H9 (cell line): ENCODE results near the gene CEMIP. TPM values are rescaled to one million over a fixed set of nuclear protein-coding genes. Genes with fewer than 3 reads are reported as not detected.

Experiments used
- DNase-seq: peaks from one replicate; pipeline ENCODE4 v3.0.0-alpha.2; 2017
- H2AFZ ChIP-seq: one replicate; pipeline ENCODE4 v1.6.1; 2013; ENCODE audit warnings: mild to moderate bottlenecking, low read length, control low read depth, moderate library complexity
- H2AK5ac ChIP-seq: 2 replicates; pipeline ENCODE4 v1.6.1; 2013; ENCODE audit warnings: low read length, control low read depth, mixed read lengths; ENCODE audit not compliant: insufficient read length
- H2BK120ac ChIP-seq: one replicate; pipeline ENCODE4 v1.6.1; 2013; ENCODE audit warnings: low read depth, mild to moderate bottlenecking, low read length, control low read depth, inconsistent platforms; ENCODE audit not compliant: poor library complexity, severe bottlenecking
- H2BK12ac ChIP-seq: 2 replicates; pipeline ENCODE4 v1.6.1; 2013; ENCODE audit warnings: low read length, control low read depth, mixed read lengths, low read depth; ENCODE audit not compliant: insufficient read length
- H2BK15ac ChIP-seq: 2 replicates; pipeline ENCODE4 v1.6.1; 2013; ENCODE audit warnings: low read depth, low read length, control low read depth
- H2BK20ac ChIP-seq: one replicate; pipeline ENCODE4 v1.6.1; 2013; ENCODE audit warnings: low read depth, mild to moderate bottlenecking, low read length, control low read depth, inconsistent platforms; ENCODE audit not compliant: poor library complexity, severe bottlenecking
- H2BK5ac ChIP-seq: 2 replicates; pipeline ENCODE4 v1.6.1; 2013; ENCODE audit warnings: low read length, control low read depth, mixed read lengths; ENCODE audit not compliant: insufficient read length
- H3K14ac ChIP-seq: 2 replicates; pipeline ENCODE4 v1.6.1; 2013; ENCODE audit warnings: low read length, control low read depth; ENCODE audit not compliant: insufficient read depth
- H3K18ac ChIP-seq: 2 replicates; pipeline ENCODE4 v1.6.1; 2013; ENCODE audit warnings: low read depth, mild to moderate bottlenecking, mixed read lengths, low read length, control low read depth; ENCODE audit not compliant: insufficient read length
- H3K23ac ChIP-seq: 2 replicates; pipeline ENCODE4 v1.6.1; 2013; ENCODE audit warnings: low read length, control low read depth, mixed read lengths, low read depth; ENCODE audit not compliant: insufficient read length
- H3K23me2 ChIP-seq: 2 replicates; pipeline ENCODE4 v1.6.1; 2013; ENCODE audit warnings: low read depth, mild to moderate bottlenecking, mixed read lengths, low read length, control low read depth; ENCODE audit not compliant: insufficient read length, poor library complexity, severe bottlenecking
- H3K27ac ChIP-seq: 2 replicates; pipeline ENCODE4 v1.5.1; 2013; ENCODE audit warnings: low read length, control low read depth, mixed read lengths, low read depth; ENCODE audit not compliant: insufficient read length
- H3K27me3 ChIP-seq: 2 replicates; pipeline ENCODE4 v1.6.1; 2013; ENCODE audit warnings: low read length, control low read depth, inconsistent platforms; ENCODE audit not compliant: insufficient read depth
- H3K4ac ChIP-seq: 2 replicates; pipeline ENCODE4 v1.6.1; 2013; ENCODE audit warnings: low read depth, mild to moderate bottlenecking, control low read depth, inconsistent platforms, low read length, moderate library complexity
- H3K4me1 ChIP-seq: 2 replicates; pipeline ENCODE4 v1.6.1; 2013; ENCODE audit warnings: low read length, control low read depth, inconsistent platforms; ENCODE audit not compliant: insufficient read depth
- H3K4me2 ChIP-seq: 2 replicates; pipeline ENCODE4 v1.6.1; 2013; ENCODE audit warnings: low read length, control low read depth, mixed read lengths; ENCODE audit not compliant: insufficient read length, insufficient read depth
- H3K56ac ChIP-seq: 2 replicates; pipeline ENCODE4 v1.6.1; 2013; ENCODE audit warnings: low read depth, mild to moderate bottlenecking, mixed read lengths, low read length, control low read depth; ENCODE audit not compliant: insufficient read length
- H3K79me1 ChIP-seq: 2 replicates; pipeline ENCODE4 v1.6.1; 2013; ENCODE audit warnings: low read depth, mild to moderate bottlenecking, moderate library complexity, low read length, control low read depth, inconsistent platforms; ENCODE audit not compliant: insufficient read depth, poor library complexity, severe bottlenecking
- H3K79me2 ChIP-seq: 2 replicates; pipeline ENCODE4 v1.6.1; 2013; ENCODE audit warnings: low read length, control low read depth, inconsistent platforms; ENCODE audit not compliant: insufficient read depth
- H3K9ac ChIP-seq: 2 replicates; pipeline ENCODE4 v1.6.1; 2013; ENCODE audit warnings: low read length, control low read depth, mixed read lengths; ENCODE audit not compliant: insufficient read length; ENCODE audit errors: extremely low read depth
- H3K9me3 ChIP-seq: one replicate; pipeline ENCODE4 v1.6.1; 2013; ENCODE audit warnings: low read depth, low read length, inconsistent platforms; ENCODE audit not compliant: control insufficient read depth
- H3T11ph ChIP-seq: one replicate; pipeline ENCODE4 v1.6.1; 2013; ENCODE audit warnings: mild to moderate bottlenecking, low read length, control low read depth, inconsistent platforms
- H4K20me1 ChIP-seq: one replicate; pipeline ENCODE4 v1.6.1; 2013; ENCODE audit not compliant: control insufficient read depth, insufficient read length, insufficient read depth
- H4K5ac ChIP-seq: 2 replicates; pipeline ENCODE4 v1.6.1; 2013; ENCODE audit warnings: low read depth, mild to moderate bottlenecking, mixed read lengths, low read length, control low read depth; ENCODE audit not compliant: insufficient read length
- H4K8ac ChIP-seq: replicated peaks from 2 replicates; pipeline ENCODE4 v1.6.1; 2013; ENCODE audit warnings: low read length, control low read depth, mixed read lengths, low read depth; ENCODE audit not compliant: insufficient read length
- H4K91ac ChIP-seq: 2 replicates; pipeline ENCODE4 v1.6.1; 2013; ENCODE audit warnings: low read depth, mild to moderate bottlenecking, moderate library complexity, mixed read lengths, low read length, control low read depth; ENCODE audit not compliant: insufficient read length
- H3K27ac Mint-ChIP-seq, 3 experiments: 2 replicates in 2 of 3; 3 replicates in 1 of 3; pipeline ENCODE4 v1.8.0; 2020 to 2021; ENCODE audit warnings: mixed read lengths in 3 of 3, mild to moderate bottlenecking in 1 of 3, moderate library complexity in 1 of 3
- H3K27me3 Mint-ChIP-seq: 2 replicates; pipeline ENCODE4 v1.8.0; 2021; ENCODE audit warnings: low read depth, mild to moderate bottlenecking, moderate library complexity, mixed read lengths
- H3K36me3 Mint-ChIP-seq, 3 experiments: 2 replicates in 2 of 3; 3 replicates in 1 of 3; pipeline ENCODE4 v1.8.0; 2020 to 2021; ENCODE audit warnings: low read depth in 3 of 3, mixed read lengths in 3 of 3; ENCODE audit not compliant: insufficient read depth in 1 of 3
- H3K4me1 Mint-ChIP-seq, 2 experiments: 2 replicates each; pipeline ENCODE4 v1.8.0; 2020; ENCODE audit warnings: mixed read lengths in 2 of 2
- H3K4me3 Mint-ChIP-seq, 2 experiments: 2 replicates in 1 of 2; 3 replicates in 1 of 2; pipeline ENCODE4 v1.8.0; 2020 to 2021; ENCODE audit warnings: mild to moderate bottlenecking in 2 of 2, mixed read lengths in 2 of 2, moderate library complexity in 1 of 2
- H3K9me3 Mint-ChIP-seq, 2 experiments: 2 replicates in 1 of 2; 3 replicates in 1 of 2; pipeline ENCODE4 v1.8.0; 2020; ENCODE audit warnings: mild to moderate bottlenecking in 2 of 2, mixed read lengths in 2 of 2, moderate library complexity in 1 of 2
- WGBS: extraction: QIAGEN DNeasy Blood & Tissue Kit; methylation state at CpG from one replicate; pipeline ENCODE4 v1.1.7; 2013; ENCODE audit warnings: missing lambda C conversion rate, low lambda C conversion rate, mixed read lengths; ENCODE audit not compliant: insufficient read length; ENCODE audit errors: extremely low coverage; 5-methylcytosine and 5-hydroxymethylcytosine counted together
- total RNA-seq: library from RNA; stranded (reverse); gene quantifications from 2 replicates; pipeline ENCODE4 v1.2.1, GENCODE V29; 2021
- TF ChIP-seq, protein P1 (sequence below): fragments of 200-600 bp; sonication (generic); conservative IDR thresholded peaks from 3 replicates; pipeline ENCODE4 v1.8.0; 2021; ENCODE audit warnings: antibody characterized with exemption, mild to moderate bottlenecking

The CEMIP gene
- total RNA-seq, 1 experiment from 2014 or later: 0.09 TPM

GRCh38 chr15:80837006-80837405, 57.8 kb downstream of the CEMIP start:
- no peak overlapping the region for H3K4ac ChIP-seq
- Mint-ChIP-seq H3K4me1 (peaks cover 27 to 33% of the 10 kb centered on the region in 2 experiments), H3K27me3 (peaks cover 6% of the 10 kb centered on the region), H3K36me3 (no peaks in the 10 kb centered on the region; a peak in 1 of 7 replicates), H3K9me3 (no peaks in the 10 kb centered on the region), H3K27ac (no peak overlapping the region), H3K4me3 (no peak overlapping the region)
- no peak overlapping the region for H4K91ac ChIP-seq
- H4K20me1 ChIP-seq: no peaks in the 10 kb centered on the region
- H3K14ac ChIP-seq: no peak overlapping the region
- H2BK5ac ChIP-seq: no peak overlapping the region
- no peak overlapping the region for H3K56ac ChIP-seq
- H4K8ac ChIP-seq: no peak overlapping the region
- TF ChIP-seq, protein P1, sequence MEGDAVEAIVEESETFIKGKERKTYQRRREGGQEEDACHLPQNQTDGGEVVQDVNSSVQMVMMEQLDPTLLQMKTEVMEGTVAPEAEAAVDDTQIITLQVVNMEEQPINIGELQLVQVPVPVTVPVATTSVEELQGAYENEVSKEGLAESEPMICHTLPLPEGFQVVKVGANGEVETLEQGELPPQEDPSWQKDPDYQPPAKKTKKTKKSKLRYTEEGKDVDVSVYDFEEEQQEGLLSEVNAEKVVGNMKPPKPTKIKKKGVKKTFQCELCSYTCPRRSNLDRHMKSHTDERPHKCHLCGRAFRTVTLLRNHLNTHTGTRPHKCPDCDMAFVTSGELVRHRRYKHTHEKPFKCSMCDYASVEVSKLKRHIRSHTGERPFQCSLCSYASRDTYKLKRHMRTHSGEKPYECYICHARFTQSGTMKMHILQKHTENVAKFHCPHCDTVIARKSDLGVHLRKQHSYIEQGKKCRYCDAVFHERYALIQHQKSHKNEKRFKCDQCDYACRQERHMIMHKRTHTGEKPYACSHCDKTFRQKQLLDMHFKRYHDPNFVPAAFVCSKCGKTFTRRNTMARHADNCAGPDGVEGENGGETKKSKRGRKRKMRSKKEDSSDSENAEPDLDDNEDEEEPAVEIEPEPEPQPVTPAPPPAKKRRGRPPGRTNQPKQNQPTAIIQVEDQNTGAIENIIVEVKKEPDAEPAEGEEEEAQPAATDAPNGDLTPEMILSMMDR: no peak
- H2BK20ac ChIP-seq: no peak overlapping the region
- H3K23me2 ChIP-seq: no peaks in the 10 kb centered on the region
- H3K4me1 ChIP-seq: no peaks in the 10 kb centered on the region; the same call in 1 of the 2 replicates
- no peak overlapping the region for H2AFZ ChIP-seq
- no peak overlapping the region for H2BK120ac ChIP-seq
- no peak overlapping the region for H3K4me2 ChIP-seq
- H2AK5ac ChIP-seq: no peak overlapping the region
- H3T11ph ChIP-seq: no peak overlapping the region
- H3K27ac ChIP-seq: no peak overlapping the region
- no peaks in the 10 kb centered on the region for H3K27me3 ChIP-seq
- no peak overlapping the region for H2BK15ac ChIP-seq
- H3K18ac ChIP-seq: no peak overlapping the region
- no peak overlapping the region for H3K9ac ChIP-seq
- no peak overlapping the region for H2BK12ac ChIP-seq
- H3K79me2 ChIP-seq: no peaks in the 10 kb centered on the region
- H4K5ac ChIP-seq: no peak overlapping the region
- H3K9me3 ChIP-seq: no peaks in the 10 kb centered on the region
- no CpG with 5 or more reads among the region's 3 CpGs for WGBS
- no peaks in the 10 kb centered on the region for H3K79me1 ChIP-seq
- no peak for DNase-seq
- no peak overlapping the region for H3K23ac ChIP-seq
